ENCODE results near the gene PLXNB2. TPM values are rescaled to one million over a fixed set of nuclear protein-coding genes. Genes with fewer than 3 reads are reported as not detected.

Gene PLXNB2
- polyA plus RNA-seq, 3 donors, result 38.2 to 368 (median 70.5) TPM

GRCh38 chr22:50289942-50290630 lies 17.4 kb downstream of the PLXNB2 start:
- peaks cover 100% of the 10 kb centered on the region for H4K20me1 ChIP-seq (ENCODE audit: insufficient read depth, low read length)
- intact Hi-C loops (cut with micrococcal nuclease), result loop anchor here (5.0 kb wide), 1 partner anchor 37 kb away; the partner anchor contains the start of gene DENND6B (in 2 of the 2)

More at GRCh38 chr22:50289942-50290630, 17.4 kb downstream of the PLXNB2 start:
- H3K36me3 ChIP-seq (replicated peaks in 1 of 2; ENCODE audit: control insufficient read depth in 1 of 2, insufficient read depth in 2 of 2, low read length in 2 of 2), result peaks cover 77 to 79% of the 10 kb centered on the region in 2 donors
- H3K79me2 ChIP-seq (ENCODE audit: insufficient read depth, low read length), result peaks cover 91% of the 10 kb centered on the region
- no peak overlapping the region for H3K4me3 ChIP-seq (replicated peaks in 1 of 3; ENCODE audit: low read depth in 2 of 3, low read length in 3 of 3)
- Mint-ChIP-seq H3K4me1 (peaks cover 29% of the 10 kb centered on the region), H3K4me3 (no peak overlapping the region), H3K27me3 (ENCODE audit: low read depth in 3 of 3) (peaks cover 0 to 2% (median 0%) of the 10 kb centered on the region in 3 donors), H3K36me3 (peaks cover 51 to 79% of the 10 kb centered on the region in 2 donors), H3K27ac (no peak overlapping the region), H3K9me3 (no peaks in the 10 kb centered on the region)
- H3K4me1 ChIP-seq (ENCODE audit: control insufficient read depth in 1 of 2, insufficient read depth in 2 of 2, low read length in 2 of 2), result peaks cover 25 to 29% of the 10 kb centered on the region in 2 donors
- H3K27me3 ChIP-seq (ENCODE audit: control insufficient read depth in 2 of 2, insufficient read depth in 2 of 2, low read length in 2 of 2), result no peaks in the 10 kb centered on the region
- DNase-seq, result no peak
- H3K9ac ChIP-seq (ENCODE audit: insufficient read depth, low read length, poor library complexity, severe bottlenecking), result no peak overlapping the region
- peak overlapping the region in 1 of 2 donors; percentile 36 for H3K27ac ChIP-seq (ENCODE audit: low read depth in 1 of 2, low read length in 2 of 2)
- no peak for TF ChIP-seq CTCF (IDR thresholded peaks at IDR 0.05)
- 94% methylated on average over 34 of the region's 37 CpGs for WGBS (ENCODE audit: insufficient coverage)
- H3K9me3 ChIP-seq (replicated peaks in 1 of 2; ENCODE audit: control insufficient read depth in 1 of 2, insufficient read depth in 1 of 2, low read length in 2 of 2), result no peaks in the 10 kb centered on the region
- H3K4me2 ChIP-seq (replicated peaks; ENCODE audit: extremely low read depth, low read length, poor library complexity, severe bottlenecking), result no peak overlapping the region
- H2AFZ ChIP-seq (ENCODE audit: insufficient read depth, low read depth, low read length, poor library complexity, severe bottlenecking), result no peak overlapping the region
